VCaP (cell line): ENCODE measurements around the gene GTF2A2.
"Not testable (repeated sequence)": the region's sequence is repeated elsewhere in the genome, so short reads cannot be mapped to it uniquely, and the experiment has no call there.

Source experiments
- H3K27ac ChIP-seq: fragments of 450-650 bp; 2 replicates; pipeline ENCODE4 v1.5.1; 2017
- CTCF ChIP-seq: fragments of 450-650 bp; conservative IDR thresholded peaks from 2 replicates; pipeline ENCODE4 v1.5.1; 2017; ENCODE audit warnings: mild to moderate bottlenecking, moderate library complexity

The GTF2A2 gene

DNA sequence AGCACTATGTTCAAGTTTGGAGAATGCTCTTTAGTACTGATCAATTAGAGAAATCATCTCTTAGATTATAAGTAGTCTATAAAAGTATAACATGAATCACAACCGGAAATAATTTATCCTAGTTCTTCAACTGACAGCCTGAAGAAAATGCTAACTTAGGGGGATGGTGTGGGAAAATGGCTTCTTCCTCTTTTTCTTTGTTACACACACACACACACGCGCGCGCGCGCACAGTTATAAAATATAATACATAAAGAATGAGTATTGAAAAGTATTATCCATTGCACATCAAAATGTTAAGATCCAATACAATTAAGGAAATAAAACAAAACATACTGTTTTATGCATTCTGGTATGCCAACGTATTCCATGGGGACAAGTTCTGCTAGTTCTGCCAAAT is 11.2 kb upstream of the GTF2A2 start:
- H3K27ac ChIP-seq = no peak overlapping the region
- no peak for TF ChIP-seq CTCF

DNA sequence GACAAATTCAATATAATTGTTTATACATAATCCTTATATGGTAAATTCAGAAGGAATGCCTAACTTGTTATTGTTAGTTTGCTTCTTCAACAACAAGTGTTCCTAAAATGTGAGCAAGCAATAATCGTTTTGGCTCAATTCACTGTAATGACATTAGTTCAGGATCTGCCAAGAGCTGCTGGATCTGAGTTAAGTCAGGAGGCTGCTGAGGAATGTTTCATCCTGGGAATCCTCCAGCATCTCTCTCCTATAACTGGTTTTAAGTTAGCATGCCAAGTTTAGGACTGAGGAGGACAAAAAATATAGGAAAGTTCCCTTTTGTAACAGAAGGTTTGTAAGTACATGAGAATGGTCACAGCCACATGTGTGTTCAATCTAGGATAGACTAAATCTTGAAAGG is 4.9 kb upstream of the GTF2A2 start:
- H3K27ac ChIP-seq = no peak overlapping the region
- no peak for TF ChIP-seq CTCF

DNA sequence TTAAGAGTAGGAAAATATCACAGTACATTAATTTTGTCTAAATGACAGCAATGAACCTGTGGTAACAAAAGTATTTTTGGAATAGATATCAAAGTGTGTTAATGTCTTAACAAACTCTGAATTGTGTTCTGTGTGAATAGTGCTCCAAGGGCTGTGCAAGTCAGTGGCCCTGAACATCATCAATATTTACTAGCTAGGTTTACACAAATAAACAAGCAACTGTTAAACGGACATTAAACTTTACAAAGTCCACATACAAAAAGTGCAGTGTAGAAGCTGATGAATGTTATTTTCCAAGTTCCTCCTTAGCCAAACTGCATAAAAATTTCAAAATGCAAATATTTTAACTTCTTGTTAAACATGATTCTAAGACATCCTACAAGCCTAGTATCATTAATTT is 2.1 kb upstream of the GTF2A2 start:
- H3K27ac ChIP-seq = no peak overlapping the region
- TF ChIP-seq CTCF = no peak

- H3K27ac ChIP-seq = peak overlapping the region; percentile 76
- TF ChIP-seq CTCF = no peak
Measured at GRCh38 chr15:59657635-59658125, 365 bp upstream of the GTF2A2 start.

DNA sequence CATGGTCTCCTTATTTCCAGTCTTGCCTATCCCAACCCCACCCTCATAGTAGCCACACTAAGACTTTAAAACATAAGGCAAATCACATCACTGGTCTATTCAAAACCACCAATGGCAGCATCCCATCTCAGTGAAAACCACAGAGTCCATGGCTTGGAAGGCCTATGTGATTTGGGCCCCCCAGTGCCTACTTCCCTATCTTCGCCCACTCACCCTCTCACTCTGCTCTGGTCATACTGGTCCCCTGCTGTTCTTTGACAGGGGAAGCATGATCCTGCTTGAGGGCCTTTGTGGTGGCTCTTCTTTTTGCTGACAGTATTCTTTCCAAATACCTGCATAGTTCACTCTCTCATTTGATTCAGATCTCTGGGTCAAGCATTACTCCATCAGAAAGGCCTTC is 3.3 kb downstream of the GTF2A2 start:
- H3K27ac ChIP-seq = no peak overlapping the region
- no peak for TF ChIP-seq CTCF

- TF ChIP-seq CTCF = no peak
- peak overlapping the region; percentile 80 for H3K27ac ChIP-seq
Measured at GRCh38 chr15:59649603-59650002, 7.7 kb downstream of the GTF2A2 start.

DNA sequence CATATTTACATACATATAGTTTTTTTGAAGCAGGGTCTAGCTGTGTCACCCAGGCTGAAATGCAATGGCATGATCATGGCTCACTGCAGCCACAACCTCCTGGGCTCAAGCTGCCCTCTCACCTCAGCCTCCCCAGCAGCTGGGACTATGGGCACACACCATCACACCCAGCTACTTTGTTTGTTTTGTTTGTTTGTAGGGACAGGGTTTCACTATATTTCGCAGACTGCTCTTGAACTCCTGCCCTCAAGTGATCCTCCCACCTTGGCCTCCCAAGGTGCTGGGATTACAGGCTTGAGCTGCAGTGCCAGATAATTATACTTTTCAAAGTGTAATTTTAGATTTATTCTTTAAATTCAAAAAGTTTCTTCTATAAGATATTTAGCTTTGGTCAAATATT is 10.2 kb downstream of the GTF2A2 start:
- TF ChIP-seq CTCF = no peak
- H3K27ac ChIP-seq = no peak overlapping the region

DNA sequence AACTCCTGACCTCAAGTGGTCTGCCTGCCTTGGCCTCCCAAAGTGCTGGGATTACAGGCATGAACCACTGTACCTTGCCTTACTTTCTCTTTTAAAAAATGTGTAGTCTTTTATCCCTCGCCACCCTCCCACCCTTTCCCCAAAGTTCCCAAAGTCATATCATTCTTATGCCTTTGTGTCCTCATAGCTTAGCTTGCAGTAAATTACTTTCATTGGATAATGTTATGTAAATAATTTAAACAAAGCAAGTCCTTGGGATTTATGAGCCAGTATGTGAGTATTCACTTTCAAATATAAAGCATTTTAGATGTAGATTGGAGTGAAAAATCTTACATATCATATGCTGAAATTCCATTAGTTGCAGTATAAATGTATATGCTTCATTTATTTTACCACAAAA is 11.0 kb downstream of the GTF2A2 start:
- TF ChIP-seq CTCF = no peak
- no peak overlapping the region for H3K27ac ChIP-seq

GRCh38 chr15:59645812-59646211 is 11.5 kb downstream of the GTF2A2 start:
- H3K27ac ChIP-seq = not testable (repeated sequence)
